HepG2 (cell line): ENCODE measurements around the gene GLRA1. TPM values are rescaled to one million over a fixed set of nuclear protein-coding genes. Genes with fewer than 3 reads are reported as not detected.

Experiments
- ATAC-seq: fragments of 200-7000 bp; cut with Tn5 transposase; 3 replicates; pipeline ENCODE4 v1.9.1; 2020; ENCODE audit warnings: mild to moderate bottlenecking, moderate library complexity
- BruUV-seq: library from RNA; stranded (reverse); fragments of 400-500 nt; replicated peaks from 2 replicates; lab custom pipeline; 2021; lab: Mats Ljungman, UMichigan
- CTCF ChIA-PET: fragments of 300-600 bp; formaldehyde crosslinking; extraction: SDS; loops from one replicate; lab custom pipeline; 2021; ENCODE audit warnings: low total read pairs, inconsistent platforms, low intra/inter-chr PET ratio; lab: Yijun Ruan, JAX
- POLR2A ChIA-PET: fragments of 350-600 bp; sonication (Branson Sonifier 250); formaldehyde crosslinking; loops from one replicate; lab custom pipeline; 2020; ENCODE audit warnings: antibody characterized with exemption, inconsistent platforms; lab: Yijun Ruan, JAX
- DNase-seq: peaks from one replicate; pipeline ENCODE4 v3.0.0-alpha.2; 2015; ENCODE audit warnings: low spot score
- FAIRE-seq: peaks from 3 replicates; lab custom pipeline; 2011; peaks lifted over from hg19 to GRCh38; lab: Jason Lieb, UNC
- H2AFZ ChIP-seq: one replicate; pipeline ENCODE4 v1.6.1; 2011; ENCODE audit warnings: low read length, inconsistent platforms
- H3K27ac ChIP-seq: fragments of 300-600 bp; 3 replicates; pipeline ENCODE4 v1.8.0; 2011; ENCODE audit warnings: mixed run types, mild to moderate bottlenecking, mixed read lengths, low read length, inconsistent platforms; ENCODE audit not compliant: insufficient read depth; ENCODE audit errors: extremely low read length
- H3K27me3 ChIP-seq, 2 experiments: fragments of 200-600 bp in 1 of 2; 2 replicates in 1 of 2; 3 replicates in 1 of 2; pipeline versions ENCODE4 v1.6.0 to v1.8.0; 2011; ENCODE audit warnings: low read length in 2 of 2, mild to moderate bottlenecking in 2 of 2, moderate library complexity in 2 of 2, inconsistent platforms in 1 of 2; ENCODE audit not compliant: insufficient read depth in 2 of 2, control insufficient read depth in 1 of 2
- H3K36me3 ChIP-seq, 2 experiments: fragments of 200-600 bp in 1 of 2; replicated peaks in 1 of 2; 2 replicates in 1 of 2; 3 replicates in 1 of 2; pipeline versions ENCODE4 v1.5.1 to v1.8.0; 2011; ENCODE audit warnings: low read length in 2 of 2, inconsistent platforms in 1 of 2; ENCODE audit not compliant: insufficient read depth in 2 of 2, control insufficient read depth in 1 of 2
- H3K4me1 ChIP-seq: 2 replicates; pipeline ENCODE4 v1.5.1; 2012; ENCODE audit warnings: low read length, inconsistent platforms; ENCODE audit not compliant: insufficient read depth
- H3K4me2 ChIP-seq: 2 replicates; pipeline ENCODE4 v1.6.0; 2011; ENCODE audit warnings: low read depth, low read length, inconsistent platforms
- H3K4me3 ChIP-seq, 3 experiments: fragments of 200-600 bp in 1 of 3; sonication (generic), shearing (Covaris generic) in 1 of 3; replicated peaks in 1 of 3; 2 replicates each; pipeline ENCODE4 v1.5.1; 2011 to 2016; ENCODE audit warnings: low read length in 3 of 3, inconsistent platforms in 2 of 3, low read depth in 2 of 3, mild to moderate bottlenecking in 2 of 3, control low read depth in 1 of 3, mixed read lengths in 1 of 3; ENCODE audit not compliant: insufficient read depth in 1 of 3
- H3K79me2 ChIP-seq: one replicate; pipeline ENCODE4 v1.6.1; 2011; ENCODE audit warnings: low read length, inconsistent platforms; ENCODE audit not compliant: insufficient read depth
- H3K9ac ChIP-seq: 2 replicates; pipeline ENCODE4 v1.6.0; 2011; ENCODE audit warnings: mild to moderate bottlenecking, low read depth, low read length, inconsistent platforms; ENCODE audit not compliant: insufficient read depth
- H3K9me3 ChIP-seq: 2 replicates; pipeline ENCODE4 v1.5.1; 2012; ENCODE audit warnings: mild to moderate bottlenecking, low read length
- H4K20me1 ChIP-seq: 2 replicates; pipeline ENCODE4 v1.6.0; 2011; ENCODE audit warnings: inconsistent platforms, mild to moderate bottlenecking, low read length, moderate library complexity; ENCODE audit not compliant: insufficient read depth
- HCFC1 ChIP-seq: fragments of 150-350 bp; IDR thresholded peaks from 2 replicates; pipeline ENCODE4 v1.6.1; 2014; ENCODE audit warnings: low read depth, low read length
- HOXA7 ChIP-seq: sonication (generic); formaldehyde crosslinking; IDR thresholded peaks from 2 replicates; pipeline ENCODE4 v1.8.1; 2022; ENCODE audit warnings: mild to moderate bottlenecking, missing genetic modification reagents, moderate library complexity
- PLRG1 ChIP-seq: fragments of 450-650 bp; conservative IDR thresholded peaks from 2 replicates; pipeline ENCODE4 v1.6.1; 2016
- ZNF101 ChIP-seq: sonication (generic); formaldehyde crosslinking; IDR thresholded peaks from 2 replicates; pipeline ENCODE4 v1.4.0; 2020; ENCODE audit warnings: mild to moderate bottlenecking, low read depth, missing genetic modification reagents, borderline replicate concordance
- ZNF253 ChIP-seq: sonication (generic); formaldehyde crosslinking; IDR thresholded peaks from 2 replicates; pipeline ENCODE4 v1.8.0; 2022; ENCODE audit warnings: mild to moderate bottlenecking, missing genetic modification reagents, borderline replicate concordance
- ZNF407 ChIP-seq: sonication (generic); formaldehyde crosslinking; IDR thresholded peaks from one replicate; pipeline ENCODE4 v1.5.1; 2020; ENCODE audit warnings: mild to moderate bottlenecking, missing genetic modification reagents; ENCODE audit errors: not compliant biosample characterization
- ZNF704 ChIP-seq: sonication (generic); formaldehyde crosslinking; IDR thresholded peaks from 2 replicates; pipeline ENCODE4 v1.8.1; 2023; ENCODE audit warnings: mild to moderate bottlenecking, inconsistent platforms, moderate library complexity, missing genetic modification reagents, borderline replicate concordance
- WGBS: methylation state at CpG from one replicate; pipeline ENCODE4 v1.1.6; 2017; ENCODE audit warnings: low lambda C conversion rate; 5-methylcytosine and 5-hydroxymethylcytosine counted together
- in situ Hi-C: cut with HindIII; loops from 2 replicates; pipeline ENCODE4 v1.10.0; 2017; ENCODE audit warnings: low pct_unique_long_range_greater_than_20kb; ENCODE audit not compliant: extremely low pct_ligation_motif_present
- intact Hi-C: fragments of 100-400 bp; cut with micrococcal nuclease; formaldehyde crosslinking; loops from one replicate; pipeline ENCODE4 v1.10.0; 2022; ENCODE audit not compliant: unreplicated experiment
- polyA plus RNA-seq, 8 experiments: library from polyadenylated mRNA; depleted of rRNA in 3 of 8; stranded (reverse) in 7 of 8; unstranded in 1 of 8; fragments of >200 nt; fragmentation: Illumina TruSeq in 4 of 8; extraction: Trizol in 4 of 8; gene quantifications; 2 replicates each; pipeline versions ENCODE4 v1.2.1 to v1.2.3, GENCODE V29; 2011 to 2016; ENCODE audit warnings: low read depth in 4 of 8, missing spikeins in 1 of 8, mixed read lengths in 1 of 8; ENCODE audit not compliant: insufficient read depth in 1 of 8
- total RNA-seq, 5 experiments: library from RNA; depleted of rRNA; stranded (reverse); fragments of >200 nt; fragmentation: Illumina TruSeq; extraction: Trizol; gene quantifications; 2 replicates each; pipeline ENCODE4 v1.2.3, GENCODE V29; 2016; ENCODE audit warnings: low read depth in 1 of 5
- TF ChIP-seq, protein P1 (sequence below): sonication (generic); formaldehyde crosslinking; IDR thresholded peaks from 2 replicates; pipeline ENCODE4 v1.4.0; 2020; ENCODE audit warnings: missing genetic modification reagents
- TF ChIP-seq, protein P2 (sequence below): sonication (generic); formaldehyde crosslinking; IDR thresholded peaks from 2 replicates; pipeline ENCODE4 v1.4.0; 2020; ENCODE audit warnings: mild to moderate bottlenecking, missing genetic modification reagents

GLRA1 gene
- total and polyA plus RNA-seq, 2 of the 13 experiments (the other 11 are each of a cell fraction or from before 2014, with no cell fraction given): not detected

- intact Hi-C loops: no loop called here
- TF ChIP-seq ZNF101 (CRISPR knock-in tag) (no peak), ZNF407 (CRISPR knock-in tag) (no peak), HOXA7 (CRISPR knock-in tag) (no peak), HCFC1 (no peak), ZNF704 (CRISPR knock-in tag) (no peak), PLRG1 (no peak), ZNF253 (CRISPR knock-in tag) (no peak)
- TF ChIP-seq, protein P1, sequence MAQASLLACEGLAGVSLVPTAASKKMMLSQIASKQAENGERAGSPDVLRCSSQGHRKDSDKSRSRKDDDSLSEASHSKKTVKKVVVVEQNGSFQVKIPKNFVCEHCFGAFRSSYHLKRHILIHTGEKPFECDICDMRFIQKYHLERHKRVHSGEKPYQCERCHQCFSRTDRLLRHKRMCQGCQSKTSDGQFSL (CRISPR knock-in tag): no peak
- TF ChIP-seq, protein P2, sequence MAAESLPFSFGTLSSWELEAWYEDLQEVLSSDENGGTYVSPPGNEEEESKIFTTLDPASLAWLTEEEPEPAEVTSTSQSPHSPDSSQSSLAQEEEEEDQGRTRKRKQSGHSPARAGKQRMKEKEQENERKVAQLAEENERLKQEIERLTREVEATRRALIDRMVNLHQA (CRISPR knock-in tag): no peak
These were observed 39.3 kb downstream of the GLRA1 start for GRCh38 chr5:151885138-151885908.

More at GRCh38 chr5:151885138-151885908, 39.3 kb downstream of the GLRA1 start:
- Histone ChIP-seq H3K27me3 (no peaks in the 10 kb centered on the region), H3K9ac (no peak overlapping the region), H3K4me2 (no peak overlapping the region), H2AFZ (no peak overlapping the region), H4K20me1 (no peaks in the 10 kb centered on the region), H3K9me3 (no peaks in the 10 kb centered on the region), H3K79me2 (no peaks in the 10 kb centered on the region), H3K4me1 (peaks cover 11% of the 10 kb centered on the region), H3K36me3 (no peaks in the 10 kb centered on the region), H3K4me3 (no peak overlapping the region), H3K27ac (no peak overlapping the region)
- ChIA-PET CTCF (no interaction called here), POLR2A (no interaction called here)
- in situ Hi-C loops: no loop called here
- DNase-seq (no peak), ATAC-seq (no peak), FAIRE-seq (no peak)
- 14% methylated on average over 9 of the region's 9 CpGs for WGBS
- no TSS peak for BruUV-seq
